ENCODE results near the gene UVSSA. TPM values are rescaled to one million over a fixed set of nuclear protein-coding genes. Genes with fewer than 3 reads are reported as not detected.

Gene UVSSA
- total RNA-seq = 6.5 and 9.4 TPM in 2 replicates

GRCh38 chr4:1346781-1347409 lies at the start of gene UVSSA:
Gene UVSSA (plus strand): TSS chr4:1347208. CDS start chr4:1348092, 884 bp downstream.

GRCh38 chr4:1406394-1406980 lies 59.5 kb downstream of the UVSSA start, which contains the start of gene NKX1-1:
Gene NKX1-1 (minus strand): TSS chr4:1406442. CDS start chr4:1406442, 0 bp downstream.

Other genes with a start within 250 kb of the UVSSA start
- gene RNF212, start 233.6 kb upstream of the UVSSA start, total RNA-seq = not detected in 2 replicates
- gene SPON2, start 174.6 kb upstream of the UVSSA start, total RNA-seq = 194 and 850 TPM in 2 replicates
- gene CTBP1, start 98.1 kb upstream of the UVSSA start, total RNA-seq = 130 and 249 TPM in 2 replicates
- 61.7 and 63.1 TPM in 2 replicates for gene MAEA, start 57.3 kb upstream of the UVSSA start, total RNA-seq
- gene NKX1-1, start 59.2 kb downstream of the UVSSA start, total RNA-seq = not detected in 2 replicates

Data from epithelial cell of alveolus of lung (primary cell).